ENCODE data around the gene CALHM1.

DNA sequence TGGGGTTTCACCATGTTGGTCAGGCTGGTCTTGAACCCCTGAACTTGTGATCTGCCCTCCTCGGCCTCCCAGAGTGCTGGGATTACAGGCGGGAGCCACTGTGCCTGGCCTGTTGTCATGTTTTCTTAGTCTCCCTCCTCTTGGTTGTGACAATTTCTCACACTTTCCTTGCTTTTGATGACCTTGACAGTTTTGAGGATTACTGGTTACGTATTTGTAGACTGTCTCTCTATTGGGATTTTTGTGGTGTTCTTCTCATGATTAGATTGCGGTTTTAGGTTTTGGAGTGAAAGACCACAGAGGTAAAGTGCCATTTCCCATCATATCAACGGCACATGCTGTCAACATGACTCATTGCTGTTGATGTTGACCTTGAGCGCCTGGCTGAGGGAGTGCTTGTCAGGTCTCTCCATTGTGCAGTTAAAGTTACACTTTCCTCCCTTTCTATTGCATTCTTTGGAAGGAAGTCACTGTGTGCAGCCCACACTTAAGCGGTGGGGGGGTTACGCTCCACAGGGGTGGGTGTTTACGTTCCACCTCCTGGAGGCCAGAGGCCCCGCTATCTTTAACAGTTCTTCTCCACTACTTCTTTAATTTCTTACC is 45.6 kb upstream of the CALHM1 start:
- no peak for TF ChIP-seq EZH2phosphoT487 (IDR thresholded peaks at IDR 0.05; ENCODE audit: insufficient read depth, low read depth)
- no peak for TF ChIP-seq EZH2 (IDR thresholded peaks at IDR 0.05; ENCODE audit: insufficient read depth, poor library complexity, severe bottlenecking)
